ENCODE data around the gene PLAC1. TPM values are rescaled to one million over a fixed set of nuclear protein-coding genes. Genes with fewer than 3 reads are reported as not detected.

Gene PLAC1
- total RNA-seq, 1 experiment from 2014 or later: 0.34 TPM

DNA sequence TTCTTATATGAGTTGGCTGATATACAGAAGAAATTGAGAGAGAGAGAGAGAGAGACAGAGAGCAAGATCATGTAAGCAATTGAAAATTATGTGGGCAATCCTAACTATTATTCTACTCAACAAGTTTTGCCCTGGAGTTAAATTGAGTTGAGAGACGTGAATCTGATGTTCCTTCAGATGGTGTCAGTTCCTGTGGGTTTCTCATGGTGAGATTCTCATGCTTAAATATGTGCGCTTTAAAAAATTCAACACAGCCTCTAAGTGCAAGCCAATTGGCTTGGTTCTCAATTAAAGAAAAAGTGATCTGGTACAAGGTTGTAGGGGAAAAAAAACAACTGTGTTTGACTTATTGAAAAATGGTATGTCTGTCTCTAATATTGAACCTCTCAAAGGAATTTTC is 35.4 kb upstream of the PLAC1 start (continued):
- TF ChIP-seq, protein P1, sequence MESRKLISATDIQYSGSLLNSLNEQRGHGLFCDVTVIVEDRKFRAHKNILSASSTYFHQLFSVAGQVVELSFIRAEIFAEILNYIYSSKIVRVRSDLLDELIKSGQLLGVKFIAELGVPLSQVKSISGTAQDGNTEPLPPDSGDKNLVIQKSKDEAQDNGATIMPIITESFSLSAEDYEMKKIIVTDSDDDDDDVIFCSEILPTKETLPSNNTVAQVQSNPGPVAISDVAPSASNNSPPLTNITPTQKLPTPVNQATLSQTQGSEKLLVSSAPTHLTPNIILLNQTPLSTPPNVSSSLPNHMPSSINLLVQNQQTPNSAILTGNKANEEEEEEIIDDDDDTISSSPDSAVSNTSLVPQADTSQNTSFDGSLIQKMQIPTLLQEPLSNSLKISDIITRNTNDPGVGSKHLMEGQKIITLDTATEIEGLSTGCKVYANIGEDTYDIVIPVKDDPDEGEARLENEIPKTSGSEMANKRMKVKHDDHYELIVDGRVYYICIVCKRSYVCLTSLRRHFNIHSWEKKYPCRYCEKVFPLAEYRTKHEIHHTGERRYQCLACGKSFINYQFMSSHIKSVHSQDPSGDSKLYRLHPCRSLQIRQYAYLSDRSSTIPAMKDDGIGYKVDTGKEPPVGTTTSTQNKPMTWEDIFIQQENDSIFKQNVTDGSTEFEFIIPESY (IDR thresholded peaks at IDR 0.05; ENCODE audit: extremely low read depth, insufficient replicate concordance, low read length): no peak
- no peak for TF ChIP-seq CBX3 (IDR thresholded peaks at IDR 0.05; ENCODE audit: low read depth)
- TF ChIP-seq, protein P2, sequence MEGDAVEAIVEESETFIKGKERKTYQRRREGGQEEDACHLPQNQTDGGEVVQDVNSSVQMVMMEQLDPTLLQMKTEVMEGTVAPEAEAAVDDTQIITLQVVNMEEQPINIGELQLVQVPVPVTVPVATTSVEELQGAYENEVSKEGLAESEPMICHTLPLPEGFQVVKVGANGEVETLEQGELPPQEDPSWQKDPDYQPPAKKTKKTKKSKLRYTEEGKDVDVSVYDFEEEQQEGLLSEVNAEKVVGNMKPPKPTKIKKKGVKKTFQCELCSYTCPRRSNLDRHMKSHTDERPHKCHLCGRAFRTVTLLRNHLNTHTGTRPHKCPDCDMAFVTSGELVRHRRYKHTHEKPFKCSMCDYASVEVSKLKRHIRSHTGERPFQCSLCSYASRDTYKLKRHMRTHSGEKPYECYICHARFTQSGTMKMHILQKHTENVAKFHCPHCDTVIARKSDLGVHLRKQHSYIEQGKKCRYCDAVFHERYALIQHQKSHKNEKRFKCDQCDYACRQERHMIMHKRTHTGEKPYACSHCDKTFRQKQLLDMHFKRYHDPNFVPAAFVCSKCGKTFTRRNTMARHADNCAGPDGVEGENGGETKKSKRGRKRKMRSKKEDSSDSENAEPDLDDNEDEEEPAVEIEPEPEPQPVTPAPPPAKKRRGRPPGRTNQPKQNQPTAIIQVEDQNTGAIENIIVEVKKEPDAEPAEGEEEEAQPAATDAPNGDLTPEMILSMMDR (IDR thresholded peaks at IDR 0.05 in 2 of 3, conservative IDR thresholded peaks at IDR 0.05 in 1 of 3; ENCODE audit: borderline replicate concordance in 1 of 3, insufficient read depth in 1 of 3, low read depth in 2 of 3, low read length in 2 of 3): no peak

DNA sequence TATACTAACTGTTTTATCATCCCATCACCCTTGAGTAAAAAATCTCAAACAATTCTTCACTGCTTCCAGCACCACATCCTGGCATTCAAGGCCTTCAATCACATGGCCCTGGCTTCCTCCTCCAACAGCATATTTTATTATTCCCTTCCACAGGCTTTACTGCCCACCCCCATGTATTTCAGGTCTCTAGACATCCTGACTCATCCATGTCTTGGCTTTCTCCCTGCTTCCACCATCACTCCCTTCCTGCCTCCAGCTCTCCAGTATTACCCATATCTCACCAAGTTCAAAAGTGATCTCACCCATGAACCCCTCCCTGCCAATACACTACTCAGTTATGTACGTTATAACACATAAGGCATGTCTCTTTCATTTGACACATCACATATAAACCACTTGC is 34.7 kb upstream of the PLAC1 start:
- ChIA-PET RAD21 (ENCODE audit: low non-redundant PET in 1 of 2, low total read pairs in 2 of 2, uncharacterized antibody in 2 of 2, unreplicated experiment in 2 of 2) (no interaction called here), CTCF (no interaction called here), POLR2A (no interaction called here)
- no peaks in the 10 kb centered on the region for H3K27me3 ChIP-seq (ENCODE audit: insufficient read depth, low read length)
- H3K9me2 ChIP-seq (ENCODE audit: insufficient read depth): no peaks in the 10 kb centered on the region
- H3K9ac ChIP-seq (ENCODE audit: low read length): no peak overlapping the region
- intact Hi-C loops (cut with micrococcal nuclease): no loop called here
- no peak overlapping the region for H3K27ac ChIP-seq (ENCODE audit: low read depth, low read length)
- ATAC-seq (no peak), DNase-seq (ENCODE audit: low read depth, low spot score) (no peak)
- no peak overlapping the region for H3K4me3 ChIP-seq (replicated peaks in 1 of 2; ENCODE audit: low read depth in 1 of 2, low read length in 2 of 2)
- peaks cover 0 to 17% of the 10 kb centered on the region in 2 experiments; a peak in 2 of 4 replicates for H3K4me1 ChIP-seq (ENCODE audit: control insufficient read depth in 1 of 2, insufficient read depth in 2 of 2, low read length in 2 of 2)
- no peaks in the 10 kb centered on the region for H4K20me1 ChIP-seq (ENCODE audit: insufficient read depth)
- no peaks in the 10 kb centered on the region for H3K36me3 ChIP-seq (ENCODE audit: control insufficient read depth in 1 of 2, insufficient read depth in 2 of 2, low read length in 2 of 2)
- no peak overlapping the region for H3K4me2 ChIP-seq (ENCODE audit: low read length)
- no peak overlapping the region for H2AFZ ChIP-seq (ENCODE audit: low read depth, low read length, poor library complexity, severe bottlenecking)
- H3K9me3 ChIP-seq (ENCODE audit: control insufficient read depth in 1 of 2, insufficient read depth in 1 of 2, low read depth in 1 of 2, low read length in 2 of 2): no peaks in the 10 kb centered on the region
- no peaks in the 10 kb centered on the region for H3K79me2 ChIP-seq (ENCODE audit: insufficient read depth, low read length)
- no TSS peak for BruUV-seq (replicated peaks)
- TF ChIP-seq, protein P2 (IDR thresholded peaks at IDR 0.05 in 2 of 3, conservative IDR thresholded peaks at IDR 0.05 in 1 of 3; ENCODE audit: borderline replicate concordance in 1 of 3, insufficient read depth in 1 of 3, low read depth in 2 of 3, low read length in 2 of 3): no peak
- TF ChIP-seq RAD21 (IDR thresholded peaks at IDR 0.05; ENCODE audit: low read depth) (no peak), YY1 (IDR thresholded peaks at IDR 0.05; ENCODE audit: extremely low read depth, insufficient replicate concordance, low read depth, low read length) (no peak), SRF (IDR thresholded peaks at IDR 0.05; ENCODE audit: low read depth) (no peak), CEBPB (IDR thresholded peaks at IDR 0.05; ENCODE audit: low read depth) (no peak), EZH2phosphoT487 (IDR thresholded peaks at IDR 0.05; ENCODE audit: borderline replicate concordance) (no peak), POLR2AphosphoS5 (IDR thresholded peaks at IDR 0.05; ENCODE audit: low read depth, low read length) (no peak), EZH2 (IDR thresholded peaks at IDR 0.05) (no peak)
- TF ChIP-seq, protein P3, sequence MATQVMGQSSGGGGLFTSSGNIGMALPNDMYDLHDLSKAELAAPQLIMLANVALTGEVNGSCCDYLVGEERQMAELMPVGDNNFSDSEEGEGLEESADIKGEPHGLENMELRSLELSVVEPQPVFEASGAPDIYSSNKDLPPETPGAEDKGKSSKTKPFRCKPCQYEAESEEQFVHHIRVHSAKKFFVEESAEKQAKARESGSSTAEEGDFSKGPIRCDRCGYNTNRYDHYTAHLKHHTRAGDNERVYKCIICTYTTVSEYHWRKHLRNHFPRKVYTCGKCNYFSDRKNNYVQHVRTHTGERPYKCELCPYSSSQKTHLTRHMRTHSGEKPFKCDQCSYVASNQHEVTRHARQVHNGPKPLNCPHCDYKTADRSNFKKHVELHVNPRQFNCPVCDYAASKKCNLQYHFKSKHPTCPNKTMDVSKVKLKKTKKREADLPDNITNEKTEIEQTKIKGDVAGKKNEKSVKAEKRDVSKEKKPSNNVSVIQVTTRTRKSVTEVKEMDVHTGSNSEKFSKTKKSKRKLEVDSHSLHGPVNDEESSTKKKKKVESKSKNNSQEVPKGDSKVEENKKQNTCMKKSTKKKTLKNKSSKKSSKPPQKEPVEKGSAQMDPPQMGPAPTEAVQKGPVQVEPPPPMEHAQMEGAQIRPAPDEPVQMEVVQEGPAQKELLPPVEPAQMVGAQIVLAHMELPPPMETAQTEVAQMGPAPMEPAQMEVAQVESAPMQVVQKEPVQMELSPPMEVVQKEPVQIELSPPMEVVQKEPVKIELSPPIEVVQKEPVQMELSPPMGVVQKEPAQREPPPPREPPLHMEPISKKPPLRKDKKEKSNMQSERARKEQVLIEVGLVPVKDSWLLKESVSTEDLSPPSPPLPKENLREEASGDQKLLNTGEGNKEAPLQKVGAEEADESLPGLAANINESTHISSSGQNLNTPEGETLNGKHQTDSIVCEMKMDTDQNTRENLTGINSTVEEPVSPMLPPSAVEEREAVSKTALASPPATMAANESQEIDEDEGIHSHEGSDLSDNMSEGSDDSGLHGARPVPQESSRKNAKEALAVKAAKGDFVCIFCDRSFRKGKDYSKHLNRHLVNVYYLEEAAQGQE (IDR thresholded peaks at IDR 0.05; ENCODE audit: low read depth): no peak
- TF ChIP-seq, protein P1 (IDR thresholded peaks at IDR 0.05; ENCODE audit: extremely low read depth, insufficient replicate concordance, low read length): no peak
